ENCODE results near the gene SIK2. TPM values are rescaled to one million over a fixed set of nuclear protein-coding genes. Genes with fewer than 3 reads are reported as not detected.

SIK2 gene
- total and polyA plus RNA-seq, 9 of the 15 experiments (the other 6 are each of a cell fraction or from before 2014, with no cell fraction given): 0.74 to 11.6 (median 3.8) TPM

- intact Hi-C loops (cut with micrococcal nuclease) (no loop called here), in situ Hi-C loops (cut with MboI) (no loop called here)
- ATAC-seq: no peak
- ChIA-PET POLR2A (no interaction called here), CTCF (ENCODE audit: low intra/inter-chr PET ratio) (no interaction called here)
- no peaks in the 10 kb centered on the region for H4K20me1 ChIP-seq (replicated peaks; ENCODE audit: control insufficient read depth, insufficient read depth, low read length)
- H3K79me2 ChIP-seq (ENCODE audit: control insufficient read depth, insufficient read depth, low read length): no peaks in the 10 kb centered on the region
- H3K9me3 ChIP-seq (replicated peaks; ENCODE audit: control insufficient read depth, insufficient read depth, low read depth, low read length): no peaks in the 10 kb centered on the region
- no peak overlapping the region for H3K9ac ChIP-seq (ENCODE audit: insufficient read depth in 1 of 2, low read depth in 2 of 2, low read length in 2 of 2)
- peaks cover 8% of the 10 kb centered on the region; the same call in 2 of the 3 replicates for H3K36me3 ChIP-seq (ENCODE audit: control insufficient read depth, insufficient read depth, low read length)
- no peaks in the 10 kb centered on the region for H3K9me1 ChIP-seq (ENCODE audit: control insufficient read depth, insufficient read depth, low read length)
- no peak for DNase-seq (ENCODE audit: extremely low read depth in 1 of 4, low spot score in 3 of 4)
- no peak overlapping the region for H2AFZ ChIP-seq (ENCODE audit: low read depth, low read length)
- WGBS (ENCODE audit: insufficient coverage, low coverage, missing lambda C conversion rate): 58% methylated on average over 3 of the region's 3 CpGs
- no TSS peak for BruUV-seq (replicated peaks)
- TF ChIP-seq PCBP2 (IDR thresholded peaks at IDR 0.05; ENCODE audit: low read depth, low read length, poor library complexity, severe bottlenecking) (no peak), SRSF1 (IDR thresholded peaks at IDR 0.05; ENCODE audit: low read depth, low read length) (no peak), MCM7 (IDR thresholded peaks at IDR 0.05) (no peak), GABPA (tag; conservative IDR thresholded peaks at IDR 0.05; ENCODE audit: low read depth) (no peak), MAX (CRISPR knock-in tag; IDR thresholded peaks at IDR 0.05) (no peak), NCOA1 (IDR thresholded peaks at IDR 0.05; ENCODE audit: low read depth) (no peak), POLR2B (IDR thresholded peaks at IDR 0.05; ENCODE audit: low read depth, partially characterized antibody) (no peak), EHMT2 (IDR thresholded peaks at IDR 0.05) (no peak), RBM14 (IDR thresholded peaks at IDR 0.05; ENCODE audit: borderline replicate concordance, insufficient read depth, low read depth, low read length) (no peak), ZNF407 (IDR thresholded peaks at IDR 0.05; ENCODE audit: low read depth) (no peak)
- peaks cover 0 to 3% of the 10 kb centered on the region in 2 experiments; a peak in 2 of 5 replicates for H3K4me1 ChIP-seq (replicated peaks in 1 of 2; ENCODE audit: control insufficient read depth in 2 of 2, insufficient read depth in 2 of 2, low read length in 2 of 2)
- H3K4me3 ChIP-seq: no peak overlapping the region
- no peaks in the 10 kb centered on the region for H3K27me3 ChIP-seq (ENCODE audit: control insufficient read depth in 2 of 2, insufficient read depth in 2 of 2, low read length in 2 of 2)
- peak overlapping the region; percentile 4; the same call in 1 of the 3 replicates for H3K27ac ChIP-seq (ENCODE audit: extremely low read depth, low read depth, low read length)
- no peak overlapping the region for H3K4me2 ChIP-seq (ENCODE audit: insufficient read depth, low read length)
- FAIRE-seq: no peak
Measured at GRCh38 chr11:111633756-111634362, 31.6 kb downstream of the SIK2 start.
